DND-41 (cell line): ENCODE data around the gene SLC27A1.

ENCODE experiments used
- ATAC-seq: fragments of 200-7000 bp; cut with Tn5 transposase; 3 replicates; pipeline ENCODE4 v1.9.1; 2021; ENCODE audit warnings: low read depth; ENCODE audit not compliant: insufficient read depth
- DNase-seq: peaks from one replicate; pipeline ENCODE4 v3.0.0-alpha.2; 2020
- H2AFZ ChIP-seq: 2 replicates; pipeline ENCODE4 v1.6.0; 2012; ENCODE audit warnings: low read depth, low read length
- H3K27ac ChIP-seq: 2 replicates; pipeline ENCODE4 v1.5.1; 2012; ENCODE audit warnings: low read length, inconsistent platforms
- H3K27me3 ChIP-seq: fragments of 200-600 bp; sonication (generic); 2 replicates; pipeline ENCODE4 v1.6.0; 2012; ENCODE audit warnings: low read length, mild to moderate bottlenecking, inconsistent platforms; ENCODE audit not compliant: insufficient read depth, poor library complexity
- H3K36me3 ChIP-seq: 2 replicates; pipeline ENCODE4 v1.5.1; 2012; ENCODE audit warnings: low read length, inconsistent platforms; ENCODE audit not compliant: insufficient read depth
- H3K4me1 ChIP-seq: 2 replicates; pipeline ENCODE4 v1.5.1; 2012; ENCODE audit warnings: mild to moderate bottlenecking, low read length; ENCODE audit not compliant: insufficient read depth
- H3K4me2 ChIP-seq: 2 replicates; pipeline ENCODE4 v1.6.0; 2012; ENCODE audit warnings: mild to moderate bottlenecking, moderate library complexity, low read length, inconsistent platforms; ENCODE audit not compliant: insufficient read depth
- H3K4me3 ChIP-seq, 2 experiments: fragments of 200-600 bp in 1 of 2; shearing (Covaris generic) in 1 of 2; 2 replicates each; pipeline ENCODE4 v1.5.1; 2012 to 2016; ENCODE audit warnings: inconsistent platforms in 2 of 2, low read length in 2 of 2, mild to moderate bottlenecking in 2 of 2, low read depth in 1 of 2, moderate library complexity in 1 of 2
- H3K79me2 ChIP-seq: 2 replicates; pipeline ENCODE4 v1.6.0; 2012; ENCODE audit warnings: low read length, inconsistent platforms; ENCODE audit not compliant: insufficient read depth
- H3K9ac ChIP-seq: 2 replicates; pipeline ENCODE4 v1.6.0; 2012; ENCODE audit warnings: low read depth, mild to moderate bottlenecking, inconsistent platforms, low read length, moderate library complexity
- H3K9me3 ChIP-seq: 2 replicates; pipeline ENCODE4 v1.5.1; 2012; ENCODE audit warnings: low read length, moderate library complexity, mild to moderate bottlenecking, inconsistent platforms; ENCODE audit not compliant: insufficient read depth, severe bottlenecking
- H4K20me1 ChIP-seq: 2 replicates; pipeline ENCODE4 v1.6.0; 2012; ENCODE audit warnings: low read length; ENCODE audit not compliant: insufficient read depth
- CTCF ChIP-seq: IDR thresholded peaks from 2 replicates; pipeline ENCODE4 v1.5.1; 2012; ENCODE audit warnings: borderline replicate concordance, low read length, moderate library complexity, mild to moderate bottlenecking; ENCODE audit not compliant: poor library complexity, severe bottlenecking; ENCODE audit errors: extremely low read depth
- EZH2 ChIP-seq: IDR thresholded peaks from 3 replicates; pipeline ENCODE4 v1.6.1; 2012; ENCODE audit warnings: borderline replicate concordance, low read depth, mild to moderate bottlenecking, moderate library complexity, low read length, inconsistent platforms; ENCODE audit not compliant: severe bottlenecking

Gene SLC27A1

GRCh38 chr19:17499648-17500446 lies 29.5 kb downstream of the SLC27A1 start:
- no peak for TF ChIP-seq EZH2
- TF ChIP-seq CTCF, result no peak
- H3K27me3 ChIP-seq, result no peaks in the 10 kb centered on the region
- DNase-seq, result peak; percentile 51
- no peak overlapping the region for H3K4me2 ChIP-seq
- no peaks in the 10 kb centered on the region for H3K9me3 ChIP-seq
- H4K20me1 ChIP-seq, result peaks cover 28% of the 10 kb centered on the region
- H3K4me3 ChIP-seq, result no peak overlapping the region
- peaks cover 15% of the 10 kb centered on the region for H3K36me3 ChIP-seq
- H3K27ac ChIP-seq, result peak overlapping the region; percentile 11; the same call in 1 of the 2 replicates
- H3K9ac ChIP-seq, result no peak overlapping the region
- H3K79me2 ChIP-seq, result peaks cover 19% of the 10 kb centered on the region
- no peak overlapping the region for H2AFZ ChIP-seq
- peak; percentile 38; the same call in 2 of the 3 replicates for ATAC-seq
- peaks cover 17% of the 10 kb centered on the region for H3K4me1 ChIP-seq

GRCh38 chr19:17500447-17501198 lies 30.3 kb downstream of the SLC27A1 start:
- Histone ChIP-seq H3K4me3 (no peak overlapping the region), H2AFZ (no peak overlapping the region), H3K79me2 (peaks cover 19% of the 10 kb centered on the region), H3K4me2 (no peak overlapping the region), H3K9ac (no peak overlapping the region), H4K20me1 (peaks cover 31% of the 10 kb centered on the region), H3K27ac (0 out of 2 replicates have a peak overlapping the region, but pooled peaks have one; percentile 11), H3K36me3 (peaks cover 14% of the 10 kb centered on the region), H3K4me1 (peaks cover 17% of the 10 kb centered on the region), H3K9me3 (no peaks in the 10 kb centered on the region), H3K27me3 (no peaks in the 10 kb centered on the region)
- no peak for ATAC-seq
- DNase-seq, result no peak
- TF ChIP-seq CTCF, result no peak
- TF ChIP-seq EZH2, result no peak

GRCh38 chr19:17503240-17503639 lies 32.9 kb downstream of the SLC27A1 start:
- Histone ChIP-seq H3K4me1 (peaks cover 13% of the 10 kb centered on the region), H3K9me3 (no peaks in the 10 kb centered on the region), H3K79me2 (peaks cover 38% of the 10 kb centered on the region), H3K4me3 (no peak overlapping the region), H3K4me2 (no peak overlapping the region), H3K27ac (no peak overlapping the region), H3K9ac (no peak overlapping the region), H2AFZ (no peak overlapping the region), H4K20me1 (peaks cover 22% of the 10 kb centered on the region), H3K27me3 (no peaks in the 10 kb centered on the region), H3K36me3 (peaks cover 11% of the 10 kb centered on the region)
- ATAC-seq (no peak), DNase-seq (no peak)
- TF ChIP-seq EZH2 (no peak), CTCF (no peak)
